Fibroblast of pulmonary artery (primary cell): ENCODE data around the gene MYOC.
"Not testable (repeated sequence)": the region's sequence is repeated elsewhere in the genome, so short reads cannot be mapped to it uniquely, and the experiment has no call there.

Source experiments
- DNase-seq: peaks from one replicate; pipeline ENCODE4 v3.0.0-alpha.2; 2010; ENCODE audit warnings: low read depth
- H3K4me3 ChIP-seq: replicated peaks from 2 replicates; pipeline ENCODE4 v1.5.1; 2011; ENCODE audit warnings: low read depth, mild to moderate bottlenecking, control low read depth, low read length, moderate library complexity
- CTCF ChIP-seq: IDR thresholded peaks from 2 replicates; pipeline ENCODE4 v1.5.1; 2011; ENCODE audit warnings: mild to moderate bottlenecking, control low read depth, low read length, inconsistent platforms; ENCODE audit errors: missing control alignments

Gene MYOC

DNA sequence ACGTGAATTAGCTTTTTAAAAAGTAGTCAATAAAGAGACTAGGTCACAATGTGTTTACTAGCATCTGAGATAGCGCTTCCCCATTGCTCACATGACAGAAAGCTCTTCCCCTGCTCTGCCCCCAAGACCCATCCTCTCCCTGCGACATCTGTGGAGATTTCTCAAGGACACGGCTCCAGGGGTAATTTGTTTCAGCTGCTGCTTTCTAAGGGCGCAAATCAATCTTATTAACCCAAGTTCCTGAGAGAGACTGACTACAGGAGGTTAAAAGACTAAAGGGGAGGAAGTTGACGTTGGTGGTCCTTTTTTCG lies 30.4 kb downstream of the MYOC start, which contains the start of gene MYOCOS:
Gene MYOCOS (plus strand): TSS at position 92 of the 311 bp plus-strand sequence. CDS start 1,641 bp downstream, outside the sequence.
- no peak for DNase-seq
- H3K4me3 ChIP-seq: no peak within 1 kb of the TSS
- TF ChIP-seq CTCF: no peak

DNA sequence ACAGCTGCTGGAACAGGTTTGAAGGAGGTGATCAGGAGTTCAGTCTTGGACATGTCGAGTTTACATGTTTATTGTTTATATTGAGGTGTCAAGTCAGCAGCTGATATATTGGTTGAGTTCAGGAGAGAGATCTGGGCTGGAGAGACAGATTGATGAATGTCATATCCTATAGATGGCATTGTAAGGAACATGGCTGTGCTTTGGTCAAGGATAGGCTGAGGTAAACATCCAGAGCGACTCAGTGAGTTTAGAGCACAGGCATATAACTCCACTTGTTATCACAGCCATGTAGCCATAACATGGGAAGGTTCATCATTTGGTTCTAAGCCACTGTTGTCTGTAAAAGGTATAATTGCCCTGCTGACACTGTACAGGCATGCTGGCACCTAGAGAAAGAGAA lies 35.9 kb downstream of the MYOC start:
- no peak for TF ChIP-seq CTCF
- H3K4me3 ChIP-seq: no peak overlapping the region
- DNase-seq: no peak

DNA sequence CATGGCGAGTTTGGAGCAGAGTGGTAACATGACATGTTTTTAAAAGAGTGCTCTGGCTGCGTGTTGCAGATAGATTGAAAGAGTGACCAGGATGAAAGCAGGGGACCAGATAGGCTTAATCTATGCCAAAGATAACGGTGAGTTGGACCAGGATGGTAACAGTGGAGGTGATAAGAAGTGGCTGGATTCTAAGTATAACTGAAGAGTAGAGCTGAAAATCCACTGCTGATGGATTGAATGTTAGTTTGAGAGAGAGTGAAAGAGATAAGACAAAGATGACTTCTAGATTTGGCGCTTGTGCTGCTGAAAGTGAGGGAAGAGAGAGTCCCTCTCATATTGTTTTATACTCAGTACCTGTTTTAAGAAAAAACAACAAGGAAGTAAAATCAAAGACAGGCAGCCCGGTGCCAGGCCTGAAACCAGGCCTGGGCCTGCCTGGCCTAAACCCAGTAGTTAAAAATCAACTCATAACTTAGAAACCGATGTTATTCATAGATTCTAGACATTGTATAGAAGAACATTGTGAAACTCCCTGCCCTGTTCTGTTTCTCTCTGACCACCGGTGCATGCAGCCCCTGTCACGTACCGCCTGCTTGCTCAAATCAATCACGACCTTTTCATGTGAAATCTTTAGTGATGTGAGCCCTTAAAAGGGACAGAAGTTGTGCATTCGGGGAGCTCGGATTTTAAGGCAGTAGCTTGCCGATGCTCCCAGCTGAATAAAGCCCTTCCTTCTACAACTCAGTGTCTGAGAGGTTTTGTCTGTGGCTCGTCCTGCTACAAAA lies 37.2 kb downstream of the MYOC start:
- not testable (repeated sequence) for H3K4me3 ChIP-seq, DNase-seq

DNA sequence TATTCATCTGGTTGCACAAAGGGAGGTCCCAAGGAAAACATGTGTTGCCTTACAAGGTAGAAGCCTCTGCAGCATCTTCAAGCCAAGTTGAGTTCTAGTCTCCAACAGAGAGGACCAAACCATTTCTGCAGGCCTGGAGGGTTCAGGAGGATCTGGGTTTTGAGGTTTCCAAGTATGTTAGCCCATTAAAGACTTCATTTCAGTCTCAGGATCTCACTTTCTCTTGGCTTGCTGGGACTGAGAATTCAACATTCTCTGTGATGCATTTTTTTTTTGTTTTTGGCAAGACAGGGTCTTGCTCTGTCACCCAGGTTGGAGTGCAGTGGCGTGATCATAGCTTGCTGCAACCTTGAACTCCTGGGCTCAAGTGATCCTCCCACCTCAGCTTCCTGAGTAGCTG lies 39.2 kb downstream of the MYOC start:
- H3K4me3 ChIP-seq: no peak overlapping the region

GRCh38 chr1:171611306-171611705 lies 41.2 kb downstream of the MYOC start:
- peak; percentile 31 for DNase-seq
- no peak overlapping the region for H3K4me3 ChIP-seq
- TF ChIP-seq CTCF: no peak

More for the DNA sequence above, 39.2 kb downstream of the MYOC start:
- TF ChIP-seq CTCF: no peak
- DNase-seq: no peak

DNA sequence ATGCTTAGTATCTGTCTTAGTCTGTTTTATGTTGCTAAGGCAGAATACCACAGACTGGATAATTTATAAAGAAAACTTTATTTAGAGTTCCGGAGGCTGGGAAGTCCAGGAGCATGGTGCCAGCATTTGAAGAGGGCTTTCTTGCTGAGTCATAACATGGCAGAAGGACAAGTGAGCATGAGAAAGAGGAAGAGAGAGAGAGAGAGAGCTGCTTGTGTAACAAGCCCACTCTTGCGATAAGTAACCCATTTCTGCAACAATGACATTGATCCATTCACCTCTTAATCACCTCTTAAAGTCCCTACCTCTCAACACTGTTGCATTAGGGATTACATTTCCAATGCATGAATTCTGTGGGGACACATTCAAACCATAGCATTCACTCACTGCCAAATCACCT lies 42.1 kb downstream of the MYOC start:
- no peak for TF ChIP-seq CTCF
- no peak overlapping the region for H3K4me3 ChIP-seq
- peak; percentile 89 for DNase-seq

GRCh38 chr1:171606402-171606941 lies 46.0 kb downstream of the MYOC start:
- DNase-seq: no peak
- no peak for TF ChIP-seq CTCF
- no peak overlapping the region for H3K4me3 ChIP-seq

DNA sequence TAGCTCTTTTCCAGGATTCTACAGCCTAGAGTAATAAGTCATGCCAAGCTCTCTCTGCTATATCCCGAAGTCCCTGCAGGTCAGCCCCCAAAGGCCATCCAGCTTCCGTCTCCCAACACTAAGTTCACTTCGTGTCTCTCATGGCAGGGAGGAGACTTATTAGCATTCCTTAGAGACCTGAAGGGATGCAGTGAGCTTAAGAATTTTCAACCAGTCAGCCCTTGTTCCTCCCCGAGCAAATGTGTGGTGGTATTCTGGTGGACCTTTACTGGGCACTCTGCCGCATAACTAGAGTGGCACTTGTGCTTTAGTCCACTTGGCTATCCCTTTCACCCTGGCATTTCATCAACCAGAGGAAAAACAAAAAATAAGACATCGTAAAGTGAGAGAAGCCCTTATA lies 49.4 kb downstream of the MYOC start:
- DNase-seq, H3K4me3 ChIP-seq: not testable (repeated sequence)
